ENCODE results near the gene LYPD5.

DNA sequence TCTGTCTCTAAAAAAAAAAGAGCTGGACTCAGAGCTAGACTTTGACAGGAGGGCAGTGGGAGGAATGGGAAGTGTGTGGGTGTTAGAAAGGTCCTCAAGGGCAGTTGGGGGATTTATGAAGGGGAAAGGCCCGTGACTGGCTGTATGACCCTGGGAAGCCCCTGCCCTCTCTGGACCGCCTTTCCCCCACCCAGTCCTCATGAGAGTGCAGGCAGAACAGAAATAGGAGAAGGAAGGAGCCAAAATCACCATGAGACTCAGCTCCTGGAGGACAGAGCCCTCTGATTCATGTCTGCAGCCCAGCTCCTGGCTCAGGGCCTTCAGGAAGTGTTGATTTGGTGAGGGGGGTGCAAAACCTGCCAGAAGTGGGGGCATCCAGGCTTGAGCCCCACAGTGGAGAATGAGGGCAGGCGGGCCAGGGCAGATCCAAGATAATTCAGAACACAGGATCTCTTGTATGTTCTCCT, 38.7 kb downstream of the LYPD5 start:
- TF ChIP-seq POLR2A (IDR thresholded peaks at IDR 0.05), result no peak
- TF ChIP-seq, protein P1, sequence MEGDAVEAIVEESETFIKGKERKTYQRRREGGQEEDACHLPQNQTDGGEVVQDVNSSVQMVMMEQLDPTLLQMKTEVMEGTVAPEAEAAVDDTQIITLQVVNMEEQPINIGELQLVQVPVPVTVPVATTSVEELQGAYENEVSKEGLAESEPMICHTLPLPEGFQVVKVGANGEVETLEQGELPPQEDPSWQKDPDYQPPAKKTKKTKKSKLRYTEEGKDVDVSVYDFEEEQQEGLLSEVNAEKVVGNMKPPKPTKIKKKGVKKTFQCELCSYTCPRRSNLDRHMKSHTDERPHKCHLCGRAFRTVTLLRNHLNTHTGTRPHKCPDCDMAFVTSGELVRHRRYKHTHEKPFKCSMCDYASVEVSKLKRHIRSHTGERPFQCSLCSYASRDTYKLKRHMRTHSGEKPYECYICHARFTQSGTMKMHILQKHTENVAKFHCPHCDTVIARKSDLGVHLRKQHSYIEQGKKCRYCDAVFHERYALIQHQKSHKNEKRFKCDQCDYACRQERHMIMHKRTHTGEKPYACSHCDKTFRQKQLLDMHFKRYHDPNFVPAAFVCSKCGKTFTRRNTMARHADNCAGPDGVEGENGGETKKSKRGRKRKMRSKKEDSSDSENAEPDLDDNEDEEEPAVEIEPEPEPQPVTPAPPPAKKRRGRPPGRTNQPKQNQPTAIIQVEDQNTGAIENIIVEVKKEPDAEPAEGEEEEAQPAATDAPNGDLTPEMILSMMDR (IDR thresholded peaks at IDR 0.05), result no peak
